ENCODE measurements around the gene DSTYK. TPM values are rescaled to one million over a fixed set of nuclear protein-coding genes. Genes with fewer than 3 reads are reported as not detected.

The DSTYK gene, protein sequence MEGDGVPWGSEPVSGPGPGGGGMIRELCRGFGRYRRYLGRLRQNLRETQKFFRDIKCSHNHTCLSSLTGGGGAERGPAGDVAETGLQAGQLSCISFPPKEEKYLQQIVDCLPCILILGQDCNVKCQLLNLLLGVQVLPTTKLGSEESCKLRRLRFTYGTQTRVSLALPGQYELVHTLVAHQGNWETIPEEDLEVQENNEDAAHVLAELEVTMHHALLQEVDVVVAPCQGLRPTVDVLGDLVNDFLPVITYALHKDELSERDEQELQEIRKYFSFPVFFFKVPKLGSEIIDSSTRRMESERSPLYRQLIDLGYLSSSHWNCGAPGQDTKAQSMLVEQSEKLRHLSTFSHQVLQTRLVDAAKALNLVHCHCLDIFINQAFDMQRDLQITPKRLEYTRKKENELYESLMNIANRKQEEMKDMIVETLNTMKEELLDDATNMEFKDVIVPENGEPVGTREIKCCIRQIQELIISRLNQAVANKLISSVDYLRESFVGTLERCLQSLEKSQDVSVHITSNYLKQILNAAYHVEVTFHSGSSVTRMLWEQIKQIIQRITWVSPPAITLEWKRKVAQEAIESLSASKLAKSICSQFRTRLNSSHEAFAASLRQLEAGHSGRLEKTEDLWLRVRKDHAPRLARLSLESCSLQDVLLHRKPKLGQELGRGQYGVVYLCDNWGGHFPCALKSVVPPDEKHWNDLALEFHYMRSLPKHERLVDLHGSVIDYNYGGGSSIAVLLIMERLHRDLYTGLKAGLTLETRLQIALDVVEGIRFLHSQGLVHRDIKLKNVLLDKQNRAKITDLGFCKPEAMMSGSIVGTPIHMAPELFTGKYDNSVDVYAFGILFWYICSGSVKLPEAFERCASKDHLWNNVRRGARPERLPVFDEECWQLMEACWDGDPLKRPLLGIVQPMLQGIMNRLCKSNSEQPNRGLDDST
- 1.5 and 1.6 TPM in 2 replicates for total RNA-seq (2014; rRNA removed; shearing (Covaris generic); ENCODE audit: low replicate concordance)

DNA sequence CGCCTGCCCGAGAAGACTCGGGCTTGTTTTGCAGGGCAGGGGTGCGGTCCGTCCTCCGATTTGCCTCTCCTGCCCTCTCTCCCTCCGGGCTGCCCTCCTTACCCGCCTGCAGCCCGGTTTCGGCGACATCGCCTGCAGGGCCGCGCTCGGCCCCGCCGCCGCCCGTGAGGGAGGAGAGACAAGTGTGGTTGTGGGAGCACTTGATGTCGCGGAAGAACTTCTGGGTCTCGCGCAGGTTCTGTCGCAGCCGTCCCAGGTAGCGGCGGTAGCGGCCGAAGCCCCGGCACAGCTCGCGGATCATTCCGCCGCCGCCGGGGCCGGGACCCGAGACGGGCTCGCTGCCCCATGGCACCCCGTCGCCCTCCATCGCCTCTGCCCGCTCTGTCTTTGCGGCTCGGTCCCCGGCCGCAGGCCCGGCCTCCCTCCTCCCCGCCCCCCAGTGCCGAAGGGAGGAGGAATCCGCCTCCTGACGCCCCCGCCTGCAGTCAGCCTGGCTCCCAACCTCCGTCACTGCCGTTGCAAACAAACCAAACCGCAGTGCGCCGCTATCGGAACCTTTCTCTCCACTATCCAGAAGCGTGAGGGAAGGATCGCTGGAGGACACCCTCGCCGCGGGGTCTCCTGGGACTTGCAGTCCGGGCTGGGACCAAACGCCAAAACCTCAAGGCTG lies at the start of gene DSTYK:
TSS of gene DSTYK (minus strand) at position 534 of the 670 bp plus-strand sequence. CDS start at position 367, 167 bp downstream.
- Histone ChIP-seq H2AFZ (ENCODE audit: low read length) (peak within 1 kb of the TSS; percentile 98), H3K9me2 (replicated peaks; ENCODE audit: insufficient read depth, low read length) (no peaks in the 10 kb centered on the region), H3K27me3 (ENCODE audit: low read length) (no peaks in the 10 kb centered on the region), H3K9ac (ENCODE audit: low read length) (peak within 1 kb of the TSS; percentile 79), H3K36me3 (ENCODE audit: insufficient read depth, low read length) (no peaks in the 10 kb centered on the region), H3K4me2 (ENCODE audit: low read depth, low read length, poor library complexity, severe bottlenecking) (peak within 1 kb of the TSS; percentile 89), H4K20me1 (ENCODE audit: insufficient read depth, low read depth, low read length) (0 out of 2 replicates have a peak, but pooled peaks cover 5% of the 10 kb centered on the region), H3K4me1 (ENCODE audit: low read length) (peaks cover 21% of the 10 kb centered on the region), H3K79me2 (ENCODE audit: low read length) (no peaks in the 10 kb centered on the region), H3K27ac (ENCODE audit: low read length) (no peak within 1 kb of the TSS), H3K4me3 (ENCODE audit: low read length) (peak within 1 kb of the TSS; percentile 89), H3K9me3 (ENCODE audit: low read length) (no peaks in the 10 kb centered on the region)
- DNase-seq: peak; percentile 88

DNA sequence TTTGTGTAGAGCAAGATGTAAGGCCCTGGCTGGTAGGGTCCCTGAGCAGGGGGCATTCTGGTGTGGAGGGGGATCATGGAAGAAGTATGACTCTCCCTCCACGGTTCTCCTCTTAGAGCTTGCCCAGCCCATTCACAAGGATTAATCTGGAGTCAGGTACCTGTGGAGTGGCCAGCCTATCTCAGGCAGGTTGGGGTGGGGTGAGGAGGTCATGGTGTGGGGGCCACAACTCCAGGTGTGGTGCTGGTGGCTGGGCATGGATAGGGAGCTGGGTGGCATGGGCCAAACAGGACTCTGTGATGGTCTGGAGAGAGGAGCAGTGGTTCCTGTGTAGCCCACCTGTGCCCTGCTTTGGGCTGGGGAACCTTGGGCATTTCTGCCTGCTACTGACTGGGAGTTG lies 48.5 kb upstream of the DSTYK start:
- peaks cover 8% of the 10 kb centered on the region for H3K4me1 ChIP-seq (ENCODE audit: low read length)
- H3K27ac ChIP-seq (ENCODE audit: low read length): no peak overlapping the region
- no peak overlapping the region for H3K4me3 ChIP-seq (ENCODE audit: low read length)
- no peak overlapping the region for H2AFZ ChIP-seq (ENCODE audit: low read length)
- no peaks in the 10 kb centered on the region for H3K9me2 ChIP-seq (replicated peaks; ENCODE audit: insufficient read depth, low read length)
- no peak for DNase-seq
- no peaks in the 10 kb centered on the region for H4K20me1 ChIP-seq (ENCODE audit: insufficient read depth, low read depth, low read length)
- H3K9ac ChIP-seq (ENCODE audit: low read length): no peak overlapping the region
- no peaks in the 10 kb centered on the region for H3K79me2 ChIP-seq (ENCODE audit: low read length)
- H3K27me3 ChIP-seq (ENCODE audit: low read length): no peaks in the 10 kb centered on the region
- H3K9me3 ChIP-seq (ENCODE audit: low read length): no peaks in the 10 kb centered on the region
- no peaks in the 10 kb centered on the region for H3K36me3 ChIP-seq (ENCODE audit: insufficient read depth, low read length)
- no peak overlapping the region for H3K4me2 ChIP-seq (ENCODE audit: low read depth, low read length, poor library complexity, severe bottlenecking)

DNA sequence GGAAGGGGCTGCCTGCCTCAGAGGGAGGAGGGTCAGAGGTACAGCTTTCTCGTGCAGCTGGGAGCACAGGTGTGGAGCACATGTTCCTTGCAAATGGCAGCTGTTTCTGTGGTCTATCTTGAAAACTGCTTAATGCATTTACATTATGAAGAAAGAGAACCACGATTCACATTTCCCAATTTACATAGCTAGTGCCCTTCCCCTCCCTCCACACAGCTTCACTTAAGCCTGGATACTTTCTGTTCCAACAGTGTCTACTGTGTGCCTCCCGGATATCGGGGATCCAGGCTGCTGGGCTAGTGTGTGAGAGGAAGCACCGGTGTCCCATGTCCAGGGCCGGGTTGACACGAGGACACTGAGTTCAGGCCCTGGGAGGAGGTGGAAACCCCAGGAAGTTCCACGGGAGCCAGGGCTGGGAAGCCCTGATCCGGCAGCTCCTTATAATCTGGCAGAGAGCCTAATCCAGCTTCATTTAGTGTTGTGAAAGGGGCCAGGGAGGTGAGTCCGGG lies 47.9 kb upstream of the DSTYK start:
- Histone ChIP-seq H3K79me2 (ENCODE audit: low read length) (no peaks in the 10 kb centered on the region), H3K4me1 (ENCODE audit: low read length) (peaks cover 8% of the 10 kb centered on the region), H3K36me3 (ENCODE audit: insufficient read depth, low read length) (no peaks in the 10 kb centered on the region), H3K4me3 (ENCODE audit: low read length) (no peak overlapping the region), H3K9me2 (replicated peaks; ENCODE audit: insufficient read depth, low read length) (no peaks in the 10 kb centered on the region), H3K27me3 (ENCODE audit: low read length) (no peaks in the 10 kb centered on the region), H3K27ac (ENCODE audit: low read length) (no peak overlapping the region), H4K20me1 (ENCODE audit: insufficient read depth, low read depth, low read length) (no peaks in the 10 kb centered on the region), H2AFZ (ENCODE audit: low read length) (no peak overlapping the region), H3K4me2 (ENCODE audit: low read depth, low read length, poor library complexity, severe bottlenecking) (no peak overlapping the region), H3K9ac (ENCODE audit: low read length) (0 out of 2 replicates have a peak overlapping the region, but pooled peaks have one; percentile 27), H3K9me3 (ENCODE audit: low read length) (no peaks in the 10 kb centered on the region)
- DNase-seq: no peak

DNA sequence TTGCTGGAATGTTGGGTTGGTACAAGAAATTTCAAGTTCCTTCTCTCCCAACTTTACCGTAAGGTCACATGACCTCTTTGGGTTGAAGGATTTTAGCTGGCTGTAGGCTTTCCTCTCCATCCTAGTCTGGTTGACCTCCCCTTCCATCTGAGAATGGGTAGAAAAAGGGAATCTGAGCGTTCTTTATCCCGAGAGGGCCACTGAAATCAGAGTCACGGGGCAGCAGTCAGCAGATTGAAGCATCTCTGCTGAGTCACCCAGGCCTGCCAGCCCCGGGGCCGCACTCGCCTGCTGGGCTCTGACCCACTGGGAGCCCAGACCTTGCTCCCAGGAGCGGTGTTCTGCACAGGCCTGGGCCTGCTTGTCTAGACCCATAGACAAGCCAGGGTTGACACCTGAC lies 47.2 kb upstream of the DSTYK start:
- H2AFZ ChIP-seq (ENCODE audit: low read length): no peak overlapping the region

DNA sequence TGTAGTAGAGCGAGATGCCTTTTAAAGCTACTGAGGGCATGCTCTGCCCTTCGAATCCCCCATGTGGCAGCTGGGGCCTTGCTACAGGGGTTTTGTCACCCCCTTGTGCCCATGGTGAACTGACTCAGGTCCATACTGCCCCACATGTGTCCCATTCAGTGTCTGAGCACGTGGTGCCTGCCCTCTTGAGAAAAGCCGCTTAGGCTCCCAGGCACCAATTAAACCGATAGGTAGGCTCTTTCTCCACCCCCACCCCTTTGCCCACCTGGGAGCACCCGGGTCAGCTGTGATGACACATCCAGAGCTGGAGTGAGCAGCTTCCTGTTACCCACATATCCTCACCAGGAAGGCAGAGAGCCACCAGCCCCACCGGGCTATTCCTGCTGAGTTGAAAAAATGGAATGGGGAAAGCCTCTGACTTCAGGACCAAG lies 46.8 kb upstream of the DSTYK start:
- peaks cover 8% of the 10 kb centered on the region for H3K4me1 ChIP-seq (ENCODE audit: low read length)
- no peaks in the 10 kb centered on the region for H3K79me2 ChIP-seq (ENCODE audit: low read length)
- no peaks in the 10 kb centered on the region for H3K9me2 ChIP-seq (replicated peaks; ENCODE audit: insufficient read depth, low read length)
- no peaks in the 10 kb centered on the region for H3K36me3 ChIP-seq (ENCODE audit: insufficient read depth, low read length)
- H3K27me3 ChIP-seq (ENCODE audit: low read length): no peaks in the 10 kb centered on the region
- H3K4me3 ChIP-seq (ENCODE audit: low read length): no peak overlapping the region
- H4K20me1 ChIP-seq (ENCODE audit: insufficient read depth, low read depth, low read length): no peaks in the 10 kb centered on the region
- H3K4me2 ChIP-seq (ENCODE audit: low read depth, low read length, poor library complexity, severe bottlenecking): no peak overlapping the region
- H3K9ac ChIP-seq (ENCODE audit: low read length): no peak overlapping the region
- H2AFZ ChIP-seq (ENCODE audit: low read length): no peak overlapping the region
- H3K27ac ChIP-seq (ENCODE audit: low read length): no peak overlapping the region
- no peaks in the 10 kb centered on the region for H3K9me3 ChIP-seq (ENCODE audit: low read length)
- DNase-seq: no peak

More for the DNA sequence above, 47.2 kb upstream of the DSTYK start:
- no peaks in the 10 kb centered on the region for H3K9me2 ChIP-seq (replicated peaks; ENCODE audit: insufficient read depth, low read length)
- H4K20me1 ChIP-seq (ENCODE audit: insufficient read depth, low read depth, low read length): no peaks in the 10 kb centered on the region
- H3K79me2 ChIP-seq (ENCODE audit: low read length): no peaks in the 10 kb centered on the region
- H3K27me3 ChIP-seq (ENCODE audit: low read length): no peaks in the 10 kb centered on the region
- no peak overlapping the region for H3K27ac ChIP-seq (ENCODE audit: low read length)
- no peaks in the 10 kb centered on the region for H3K9me3 ChIP-seq (ENCODE audit: low read length)
- peaks cover 8% of the 10 kb centered on the region for H3K4me1 ChIP-seq (ENCODE audit: low read length)
- no peak overlapping the region for H3K4me2 ChIP-seq (ENCODE audit: low read depth, low read length, poor library complexity, severe bottlenecking)
- H3K4me3 ChIP-seq (ENCODE audit: low read length): no peak overlapping the region
- no peaks in the 10 kb centered on the region for H3K36me3 ChIP-seq (ENCODE audit: insufficient read depth, low read length)
- H3K9ac ChIP-seq (ENCODE audit: low read length): no peak overlapping the region
- DNase-seq: no peak

DNA sequence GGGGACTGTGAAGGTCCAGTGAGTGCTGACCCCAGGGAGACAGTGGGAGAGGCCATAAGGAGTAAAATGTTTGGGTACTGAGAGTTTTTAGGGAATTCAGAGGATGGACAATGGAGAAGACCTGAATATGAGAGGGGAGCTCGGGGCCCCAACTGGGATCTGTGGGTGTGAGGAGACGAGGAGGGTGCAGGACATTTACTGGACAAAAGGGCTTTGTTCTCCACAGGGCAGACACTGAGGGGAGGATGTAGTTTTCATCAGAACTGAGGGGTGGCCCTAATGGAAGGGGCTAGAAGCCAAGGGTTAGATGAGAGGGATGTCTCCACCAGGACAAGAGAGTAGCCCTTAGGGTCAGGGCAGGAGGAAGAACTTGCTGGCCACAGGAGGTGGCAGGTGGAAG lies 46.2 kb upstream of the DSTYK start:
- no peak overlapping the region for H3K9ac ChIP-seq (ENCODE audit: low read length)
- H3K9me2 ChIP-seq (replicated peaks; ENCODE audit: insufficient read depth, low read length): no peaks in the 10 kb centered on the region
- H3K4me3 ChIP-seq (ENCODE audit: low read length): no peak overlapping the region
- H3K4me2 ChIP-seq (ENCODE audit: low read depth, low read length, poor library complexity, severe bottlenecking): no peak overlapping the region
- H4K20me1 ChIP-seq (ENCODE audit: insufficient read depth, low read depth, low read length): no peaks in the 10 kb centered on the region
- no peak overlapping the region for H3K27ac ChIP-seq (ENCODE audit: low read length)
- H3K36me3 ChIP-seq (ENCODE audit: insufficient read depth, low read length): no peaks in the 10 kb centered on the region
- no peak overlapping the region for H2AFZ ChIP-seq (ENCODE audit: low read length)
- H3K27me3 ChIP-seq (ENCODE audit: low read length): no peaks in the 10 kb centered on the region
- no peaks in the 10 kb centered on the region for H3K79me2 ChIP-seq (ENCODE audit: low read length)
- H3K4me1 ChIP-seq (ENCODE audit: low read length): peaks cover 8% of the 10 kb centered on the region
- H3K9me3 ChIP-seq (ENCODE audit: low read length): no peaks in the 10 kb centered on the region
- no peak for DNase-seq

DNA sequence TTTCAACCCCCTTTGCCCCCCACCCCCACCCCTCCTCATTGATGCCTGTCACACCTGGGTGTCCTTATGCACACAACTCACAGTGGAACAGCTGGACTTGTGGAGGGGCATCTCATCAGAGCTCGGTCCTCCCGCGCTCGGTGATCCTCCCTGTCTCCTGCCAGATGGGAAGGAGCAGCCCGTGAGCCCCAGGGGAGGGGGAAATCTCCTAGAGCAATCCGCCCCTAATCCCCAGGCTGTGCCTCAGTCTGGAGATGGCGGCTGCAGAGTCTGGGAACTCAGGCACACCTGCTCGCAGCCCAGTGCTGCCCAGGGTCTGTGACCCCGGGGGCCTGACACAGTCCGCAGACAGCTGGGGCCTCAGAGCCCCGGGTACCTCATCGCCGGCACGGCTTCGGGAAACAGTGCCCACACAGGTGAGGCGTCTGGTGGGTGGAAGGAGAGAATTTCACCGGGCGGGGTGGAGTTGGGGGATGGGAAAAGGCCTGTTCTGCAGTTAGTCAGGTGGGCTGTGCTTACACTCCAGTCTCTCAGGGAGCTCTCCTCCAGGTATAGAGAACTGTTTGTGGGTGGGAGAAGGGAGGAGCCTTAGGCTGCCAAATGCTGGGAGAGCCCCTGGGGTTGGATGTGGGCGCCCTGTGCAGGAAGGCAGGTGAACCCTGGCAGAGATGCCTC lies 45.6 kb upstream of the DSTYK start:
- H3K9ac ChIP-seq (ENCODE audit: low read length): no peak overlapping the region
- no peaks in the 10 kb centered on the region for H3K36me3 ChIP-seq (ENCODE audit: insufficient read depth, low read length)
- no peak overlapping the region for H3K27ac ChIP-seq (ENCODE audit: low read length)
- H4K20me1 ChIP-seq (ENCODE audit: insufficient read depth, low read depth, low read length): no peaks in the 10 kb centered on the region
- no peaks in the 10 kb centered on the region for H3K9me3 ChIP-seq (ENCODE audit: low read length)
- no peaks in the 10 kb centered on the region for H3K9me2 ChIP-seq (replicated peaks; ENCODE audit: insufficient read depth, low read length)
- no peak overlapping the region for H3K4me2 ChIP-seq (ENCODE audit: low read depth, low read length, poor library complexity, severe bottlenecking)
- H2AFZ ChIP-seq (ENCODE audit: low read length): no peak overlapping the region
- no peaks in the 10 kb centered on the region for H3K79me2 ChIP-seq (ENCODE audit: low read length)
- no peaks in the 10 kb centered on the region for H3K27me3 ChIP-seq (ENCODE audit: low read length)
- DNase-seq: no peak
- H3K4me1 ChIP-seq (ENCODE audit: low read length): peaks cover 8% of the 10 kb centered on the region
- H3K4me3 ChIP-seq (ENCODE audit: low read length): no peak overlapping the region
